ENCODE data around the gene MATK.

The MATK gene

DNA sequence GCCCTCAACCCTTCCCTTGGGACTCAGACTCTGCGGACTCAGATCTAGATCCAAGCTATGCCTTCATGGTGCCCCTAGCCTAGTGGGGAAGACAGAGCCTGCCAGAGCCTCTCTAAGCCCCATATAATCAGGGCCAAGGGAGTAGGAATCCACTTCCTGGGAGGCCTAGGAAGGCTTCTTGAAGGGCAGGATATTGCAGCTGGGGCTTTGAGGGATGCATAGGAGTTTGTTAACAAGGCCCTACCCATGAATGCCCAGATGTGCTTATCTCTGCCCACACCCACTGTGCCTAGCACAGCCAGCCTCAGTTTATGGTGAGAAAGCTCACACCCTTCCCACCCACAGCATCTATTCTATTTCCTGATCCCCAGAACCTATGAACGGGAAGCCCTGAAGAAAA is 36.0 kb downstream of the MATK start:
- TF ChIP-seq, protein P1, sequence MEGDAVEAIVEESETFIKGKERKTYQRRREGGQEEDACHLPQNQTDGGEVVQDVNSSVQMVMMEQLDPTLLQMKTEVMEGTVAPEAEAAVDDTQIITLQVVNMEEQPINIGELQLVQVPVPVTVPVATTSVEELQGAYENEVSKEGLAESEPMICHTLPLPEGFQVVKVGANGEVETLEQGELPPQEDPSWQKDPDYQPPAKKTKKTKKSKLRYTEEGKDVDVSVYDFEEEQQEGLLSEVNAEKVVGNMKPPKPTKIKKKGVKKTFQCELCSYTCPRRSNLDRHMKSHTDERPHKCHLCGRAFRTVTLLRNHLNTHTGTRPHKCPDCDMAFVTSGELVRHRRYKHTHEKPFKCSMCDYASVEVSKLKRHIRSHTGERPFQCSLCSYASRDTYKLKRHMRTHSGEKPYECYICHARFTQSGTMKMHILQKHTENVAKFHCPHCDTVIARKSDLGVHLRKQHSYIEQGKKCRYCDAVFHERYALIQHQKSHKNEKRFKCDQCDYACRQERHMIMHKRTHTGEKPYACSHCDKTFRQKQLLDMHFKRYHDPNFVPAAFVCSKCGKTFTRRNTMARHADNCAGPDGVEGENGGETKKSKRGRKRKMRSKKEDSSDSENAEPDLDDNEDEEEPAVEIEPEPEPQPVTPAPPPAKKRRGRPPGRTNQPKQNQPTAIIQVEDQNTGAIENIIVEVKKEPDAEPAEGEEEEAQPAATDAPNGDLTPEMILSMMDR (conservative IDR thresholded peaks at IDR 0.05): no peak
- no peak overlapping the region for H3K27ac ChIP-seq

DNA sequence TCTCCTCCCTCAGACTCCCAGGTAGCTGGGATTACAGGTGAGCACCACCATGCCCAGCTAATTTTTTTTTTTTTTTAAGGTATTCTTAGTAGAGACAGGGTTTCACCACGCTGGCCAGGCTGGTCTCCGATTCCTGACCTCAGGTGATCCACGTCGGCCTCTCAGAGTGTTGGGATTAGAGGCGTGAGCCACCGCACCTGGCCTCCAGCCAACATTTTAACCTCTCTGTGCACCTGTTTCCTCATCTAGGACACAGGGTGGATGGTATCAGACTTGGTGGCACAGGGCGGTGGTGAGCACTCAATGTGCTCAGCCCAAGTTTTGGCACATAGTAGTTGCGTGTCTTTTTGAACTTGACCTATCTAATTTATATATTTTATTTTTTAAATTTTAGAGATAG is 37.2 kb downstream of the MATK start:
- no peak overlapping the region for H3K27ac ChIP-seq
- TF ChIP-seq, protein P1 (conservative IDR thresholded peaks at IDR 0.05): no peak

DNA sequence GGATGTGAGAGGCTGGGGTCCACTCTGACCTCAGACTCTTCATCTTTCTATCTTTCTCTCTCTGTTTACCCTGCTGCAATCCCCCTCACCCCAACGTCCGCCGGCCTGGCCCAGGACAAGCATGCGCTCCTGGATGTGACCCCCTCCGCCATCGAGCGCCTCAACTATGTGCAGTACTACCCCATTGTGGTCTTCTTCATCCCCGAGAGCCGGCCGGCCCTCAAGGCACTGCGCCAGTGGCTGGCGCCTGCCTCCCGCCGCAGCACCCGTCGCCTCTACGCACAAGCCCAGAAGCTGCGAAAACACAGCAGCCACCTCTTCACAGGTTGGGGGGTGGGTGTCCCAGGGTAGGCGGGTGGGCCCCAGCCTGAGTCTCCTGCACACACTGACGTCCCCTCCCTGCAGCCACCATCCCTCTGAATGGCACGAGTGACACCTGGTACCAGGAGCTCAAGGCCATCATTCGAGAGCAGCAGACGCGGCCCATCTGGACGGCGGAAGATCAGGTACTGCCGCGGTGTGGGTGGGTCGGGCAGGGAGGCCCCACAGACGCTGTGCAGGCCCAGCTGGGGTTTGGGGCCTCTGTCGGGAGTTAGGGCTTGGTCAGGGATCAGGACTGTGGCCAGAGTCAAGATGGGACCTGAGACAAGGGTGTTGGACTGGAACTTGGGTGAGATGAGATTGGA is 39.7 kb downstream of the MATK start:
- no peak overlapping the region for H3K27ac ChIP-seq
- TF ChIP-seq, protein P1 (conservative IDR thresholded peaks at IDR 0.05): no peak

DNA sequence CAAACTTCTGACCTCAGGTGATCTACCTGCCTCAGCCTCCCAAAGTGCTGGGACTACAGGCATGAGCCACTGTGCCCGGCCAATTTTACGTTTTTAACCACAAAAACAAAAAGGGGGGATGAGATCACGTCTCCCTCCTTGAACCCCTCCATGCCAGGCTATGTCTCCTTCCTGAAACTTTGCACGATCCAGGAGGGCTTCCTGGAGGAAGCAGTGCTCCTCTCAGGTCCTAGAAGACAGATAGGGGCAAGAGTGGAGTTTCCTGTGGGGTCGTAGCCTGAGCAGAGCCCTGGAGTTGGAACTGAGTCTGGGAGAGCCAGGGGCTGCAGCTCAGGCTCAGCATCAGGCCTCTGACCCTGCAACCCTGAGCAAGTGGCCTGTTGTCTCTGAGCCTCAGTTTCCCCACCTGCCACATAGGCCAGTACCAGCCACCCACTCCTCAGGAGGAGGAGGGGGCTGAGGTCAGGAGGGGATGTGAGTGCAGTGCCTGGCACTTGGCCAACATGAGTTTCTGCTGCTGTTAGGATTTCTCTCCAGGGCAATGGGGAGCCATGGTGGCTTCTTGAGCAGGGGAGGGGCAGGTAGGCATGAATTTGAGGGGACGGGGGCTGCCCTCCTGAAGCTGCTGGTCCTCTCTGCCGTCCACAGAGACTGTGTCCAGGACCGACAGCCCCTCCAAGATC is 40.7 kb downstream of the MATK start:
- no peak overlapping the region for H3K27ac ChIP-seq
- TF ChIP-seq, protein P1 (conservative IDR thresholded peaks at IDR 0.05): no peak

DNA sequence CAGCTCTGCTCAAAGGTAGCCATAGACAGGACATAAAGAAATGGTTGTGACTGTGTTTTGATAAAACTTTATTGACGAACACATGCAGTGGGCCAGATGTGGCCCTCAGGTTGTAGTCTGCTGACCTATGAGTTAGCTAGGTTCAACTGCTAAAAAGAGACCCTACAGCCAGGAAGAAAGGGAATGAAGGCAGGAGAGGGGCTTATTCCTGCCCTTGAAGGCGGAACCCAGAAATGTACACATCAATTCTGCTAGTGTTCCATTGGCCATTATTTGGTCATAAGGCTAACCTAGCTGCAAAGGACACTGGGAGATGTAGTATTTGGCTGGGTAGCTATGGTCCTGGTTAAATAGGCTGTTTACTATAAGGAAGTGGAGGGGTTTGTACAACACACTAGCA is 42.7 kb downstream of the MATK start:
- H3K27ac ChIP-seq: no peak overlapping the region
- TF ChIP-seq, protein P1 (conservative IDR thresholded peaks at IDR 0.05): no peak

DNA sequence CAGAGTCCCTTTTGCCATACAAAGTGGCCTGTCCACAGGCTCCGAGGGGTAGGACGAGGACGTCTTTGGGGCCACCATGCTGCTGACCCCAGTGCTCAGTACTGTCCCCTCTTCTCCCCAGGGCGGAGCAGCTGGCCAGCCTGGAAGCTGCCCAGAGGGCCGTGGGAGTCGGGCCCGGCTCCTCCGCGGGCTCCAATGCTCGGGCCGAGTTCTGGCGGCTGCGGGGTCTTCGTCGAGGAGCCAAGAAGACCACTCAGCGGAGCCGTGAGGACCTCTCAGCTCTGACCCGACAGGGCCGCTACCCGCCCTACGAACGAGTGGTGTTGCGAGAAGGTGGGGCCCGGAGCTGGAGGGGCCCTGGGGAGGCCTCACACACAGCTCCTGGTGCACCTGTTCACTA is 45.8 kb downstream of the MATK start:
- H3K27ac ChIP-seq: no peak overlapping the region
- TF ChIP-seq, protein P1 (conservative IDR thresholded peaks at IDR 0.05): no peak

DNA sequence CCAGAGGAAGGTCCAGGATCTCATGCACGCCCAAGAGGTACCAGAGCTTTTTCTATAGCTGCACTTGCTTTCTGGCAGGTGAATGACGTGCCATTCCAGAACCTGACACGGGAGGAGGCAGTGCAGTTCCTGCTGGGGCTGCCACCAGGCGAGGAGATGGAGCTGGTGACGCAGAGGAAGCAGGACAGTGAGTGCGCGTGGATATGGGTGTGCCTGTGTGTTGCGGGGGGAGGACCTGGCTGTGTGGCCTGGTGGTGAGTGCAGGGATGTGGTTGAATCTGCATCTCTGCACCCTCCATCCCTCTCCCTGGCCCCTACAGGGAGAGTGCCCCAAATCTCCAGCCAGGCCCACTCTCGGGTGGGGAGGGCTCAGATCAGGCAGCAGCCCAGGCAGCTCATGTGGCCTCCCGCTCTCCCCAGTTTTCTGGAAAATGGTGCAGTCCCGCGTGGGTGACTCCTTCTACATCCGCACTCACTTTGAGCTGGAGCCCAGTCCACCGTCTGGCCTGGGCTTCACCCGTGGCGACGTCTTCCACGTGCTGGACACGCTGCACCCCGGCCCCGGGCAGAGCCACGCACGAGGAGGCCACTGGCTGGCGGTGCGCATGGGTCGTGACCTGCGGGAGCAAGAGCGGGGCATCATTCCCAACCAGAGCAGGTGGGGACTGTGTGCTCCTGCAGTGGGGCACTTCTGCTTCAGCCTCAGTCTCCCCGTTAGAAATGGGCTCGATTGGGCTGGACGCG is 47.5 kb downstream of the MATK start:
- TF ChIP-seq, protein P1 (conservative IDR thresholded peaks at IDR 0.05): no peak
- no peak overlapping the region for H3K27ac ChIP-seq

Measured in VCaP (cell line).